ENCODE results near the gene PPP2R2D.

Gene PPP2R2D

DNA sequence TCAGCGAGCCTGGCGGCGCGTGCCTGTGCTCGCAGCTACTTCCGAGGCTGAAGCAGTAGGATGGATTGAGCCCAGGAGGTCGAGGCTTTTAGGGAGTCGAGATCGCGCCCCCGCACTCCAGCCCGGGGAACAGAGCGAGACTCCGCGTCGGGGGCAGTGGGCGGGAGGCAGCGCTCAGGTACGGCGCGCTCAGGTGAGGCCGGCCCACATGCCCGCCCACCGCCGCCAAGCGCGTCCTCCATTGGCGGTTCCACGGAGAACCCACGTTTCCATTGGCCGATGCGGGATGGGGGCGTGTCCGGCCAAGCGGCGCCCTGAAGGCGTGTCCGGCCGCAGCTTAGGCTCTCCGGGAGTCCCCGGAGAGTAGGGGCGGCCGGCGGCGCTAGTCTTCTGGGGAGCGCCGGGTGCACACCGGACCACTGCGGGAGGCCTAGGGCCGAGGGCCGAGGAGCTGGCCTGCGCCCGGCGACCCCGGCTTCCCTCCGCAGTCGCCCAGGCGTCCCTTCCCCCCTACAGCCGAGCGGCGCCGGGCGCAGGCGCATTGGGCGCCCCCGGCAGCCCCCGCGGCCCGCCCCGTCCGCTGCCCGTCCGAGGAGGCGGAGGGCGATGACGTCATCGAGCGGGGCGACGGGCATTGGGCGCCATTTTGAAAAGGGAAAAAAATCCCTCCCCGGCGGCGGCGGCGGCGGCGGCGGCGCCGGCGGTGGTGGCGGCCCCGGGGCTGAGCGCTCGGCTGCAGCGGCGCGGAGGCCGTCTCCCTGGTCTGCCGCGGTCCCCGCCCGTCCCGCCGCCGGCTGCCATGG, at the start of gene PPP2R2D:
Gene PPP2R2D, plus strand, starts transcription at position 659 of the 803 bp plus-strand sequence. Its CDS starts 141 bp downstream, at position 800.
- peak; percentile 98 for DNase-seq

DNA sequence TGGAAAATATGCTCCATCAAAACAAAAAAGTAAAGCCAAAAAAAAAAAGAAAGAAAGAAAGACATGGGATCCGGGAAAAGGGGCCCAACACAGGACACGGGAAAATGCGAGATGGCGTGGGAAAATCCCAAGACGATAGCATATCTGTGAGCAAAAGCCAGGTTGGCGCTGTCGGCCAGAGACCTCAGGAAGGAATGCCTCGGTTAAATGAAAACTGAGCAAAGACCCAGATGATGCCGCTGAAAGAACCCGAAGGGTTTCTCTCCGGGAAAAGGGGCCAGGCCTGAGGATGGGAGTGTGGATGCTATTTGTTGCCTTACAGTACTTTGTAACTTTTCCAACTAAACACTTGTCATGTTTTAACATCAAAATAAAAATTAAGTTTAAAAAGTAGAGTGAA, 49.5 kb upstream of the PPP2R2D start:
- DNase-seq: no peak

DNA sequence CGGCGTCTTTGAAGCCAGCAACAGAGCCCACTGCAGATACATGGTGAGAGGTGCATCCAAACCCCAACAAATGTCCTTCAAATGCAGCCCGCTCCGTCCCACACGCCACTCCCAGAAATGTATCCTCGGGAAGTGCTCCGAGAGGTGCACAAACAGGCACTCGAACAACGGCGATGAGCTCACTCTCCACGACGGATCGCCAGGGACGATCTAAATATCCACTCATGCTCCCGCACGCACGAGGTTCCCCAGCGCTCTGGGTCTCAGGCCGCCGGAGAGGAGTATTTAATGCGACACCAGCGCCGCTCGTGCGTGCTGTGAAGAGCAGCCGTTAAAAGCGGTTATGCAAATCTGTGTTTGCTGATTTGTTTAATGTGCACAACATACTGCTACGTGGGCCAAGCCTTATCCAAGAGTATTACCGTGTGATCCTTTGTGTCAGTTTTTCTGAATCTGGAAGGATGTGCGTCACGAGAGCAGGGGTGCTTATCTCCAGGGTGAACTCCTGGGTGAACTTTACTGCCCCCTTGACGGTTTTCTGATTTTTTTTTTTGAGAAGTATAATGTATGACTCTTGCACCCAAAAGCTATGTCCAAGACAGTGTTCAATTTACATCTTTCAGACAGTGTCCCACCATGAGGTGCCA, 48.5 kb upstream of the PPP2R2D start:
- DNase-seq: no peak

DNA sequence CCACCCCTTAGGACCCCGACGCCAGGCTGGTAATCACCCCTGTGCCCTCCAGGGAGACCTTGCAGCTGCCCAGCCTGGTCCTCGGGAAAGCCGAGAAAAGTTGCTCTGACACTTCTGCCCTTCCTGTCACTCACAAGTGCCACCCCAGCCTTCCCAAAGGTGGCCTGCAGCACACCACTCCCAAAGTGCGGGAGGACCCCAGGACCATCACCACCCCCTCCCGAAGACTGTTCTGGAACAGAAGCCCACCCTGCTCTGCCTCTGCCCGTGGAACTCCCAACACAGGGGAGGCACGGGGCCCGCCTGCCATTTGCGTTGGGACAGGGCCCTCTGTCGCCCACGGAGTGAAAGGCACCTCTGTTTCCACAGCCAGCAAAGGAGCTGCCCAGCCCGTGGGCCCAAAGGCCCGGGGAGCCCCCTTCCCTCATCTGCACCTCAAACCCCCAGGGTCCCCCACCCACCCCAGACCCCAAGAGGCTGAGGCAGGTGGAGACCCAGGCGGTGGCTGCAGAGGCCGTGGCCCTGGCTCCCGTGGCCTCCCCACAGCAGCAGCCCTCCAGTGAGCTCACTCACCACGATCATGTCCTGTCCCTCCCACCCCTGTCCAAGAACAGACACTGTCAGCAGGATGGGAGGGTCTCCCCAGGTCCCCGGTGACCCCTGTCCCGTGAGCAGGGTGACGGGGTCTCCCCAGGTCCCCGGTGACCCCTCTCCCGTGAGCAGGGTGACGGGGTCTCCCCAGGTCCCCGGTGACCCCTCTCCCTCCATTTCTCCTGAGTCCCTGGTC, 47.8 kb upstream of the PPP2R2D start:
- DNase-seq: no peak

DNA sequence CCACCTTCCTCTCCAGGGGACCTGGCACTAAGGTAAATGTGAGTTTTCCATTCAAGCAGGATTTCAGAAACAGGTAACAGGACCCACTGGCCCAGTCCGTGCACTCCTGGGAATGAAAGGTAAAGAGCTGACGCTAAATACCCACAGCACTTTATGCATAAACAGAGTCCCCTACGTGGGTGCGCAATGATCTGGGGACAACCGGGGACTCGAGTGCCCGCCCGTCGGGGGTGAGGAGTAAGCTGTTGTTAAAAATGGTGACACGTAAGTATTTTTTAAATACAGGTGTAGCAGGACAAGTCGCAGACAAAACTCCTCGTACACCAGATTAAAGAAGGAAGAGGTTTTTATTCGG, 47.2 kb upstream of the PPP2R2D start:
- DNase-seq: no peak

DNA sequence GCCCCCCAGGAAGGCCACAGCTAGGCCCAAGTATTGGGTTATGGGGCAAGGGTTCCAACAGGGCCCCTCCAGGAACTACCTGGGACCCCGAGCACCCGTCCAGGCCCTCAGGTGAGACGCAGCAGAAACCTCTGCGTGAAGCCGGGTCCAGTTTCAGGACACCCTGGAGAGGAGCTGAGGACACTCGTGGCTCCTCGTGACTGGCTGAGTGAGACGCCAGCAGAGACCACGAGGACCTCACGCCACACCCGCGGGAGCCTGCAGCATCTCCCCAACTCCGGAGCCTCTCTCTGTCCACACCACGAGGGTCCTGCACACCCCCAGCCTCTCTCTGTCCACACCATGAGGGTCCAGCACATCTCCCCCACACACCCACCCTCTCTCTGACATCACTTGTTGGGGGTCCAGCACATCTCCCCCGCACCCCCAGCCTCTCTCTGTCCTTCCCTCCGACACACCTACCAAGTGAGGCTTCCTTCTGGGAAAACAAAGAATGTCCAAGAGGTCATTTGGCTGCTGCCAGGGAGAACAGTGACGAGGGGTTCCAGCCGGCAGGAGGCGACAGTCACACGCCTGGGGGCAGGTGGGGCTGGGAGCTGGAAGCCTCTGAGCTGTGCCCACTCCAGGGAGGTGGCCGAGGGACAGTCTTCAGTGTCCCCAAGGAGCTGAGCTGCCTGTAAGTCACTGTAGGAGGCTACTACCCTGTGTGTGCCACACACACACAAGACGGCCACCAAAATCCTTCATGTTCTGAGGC, 46.1 kb upstream of the PPP2R2D start:
- DNase-seq: no peak

DNA sequence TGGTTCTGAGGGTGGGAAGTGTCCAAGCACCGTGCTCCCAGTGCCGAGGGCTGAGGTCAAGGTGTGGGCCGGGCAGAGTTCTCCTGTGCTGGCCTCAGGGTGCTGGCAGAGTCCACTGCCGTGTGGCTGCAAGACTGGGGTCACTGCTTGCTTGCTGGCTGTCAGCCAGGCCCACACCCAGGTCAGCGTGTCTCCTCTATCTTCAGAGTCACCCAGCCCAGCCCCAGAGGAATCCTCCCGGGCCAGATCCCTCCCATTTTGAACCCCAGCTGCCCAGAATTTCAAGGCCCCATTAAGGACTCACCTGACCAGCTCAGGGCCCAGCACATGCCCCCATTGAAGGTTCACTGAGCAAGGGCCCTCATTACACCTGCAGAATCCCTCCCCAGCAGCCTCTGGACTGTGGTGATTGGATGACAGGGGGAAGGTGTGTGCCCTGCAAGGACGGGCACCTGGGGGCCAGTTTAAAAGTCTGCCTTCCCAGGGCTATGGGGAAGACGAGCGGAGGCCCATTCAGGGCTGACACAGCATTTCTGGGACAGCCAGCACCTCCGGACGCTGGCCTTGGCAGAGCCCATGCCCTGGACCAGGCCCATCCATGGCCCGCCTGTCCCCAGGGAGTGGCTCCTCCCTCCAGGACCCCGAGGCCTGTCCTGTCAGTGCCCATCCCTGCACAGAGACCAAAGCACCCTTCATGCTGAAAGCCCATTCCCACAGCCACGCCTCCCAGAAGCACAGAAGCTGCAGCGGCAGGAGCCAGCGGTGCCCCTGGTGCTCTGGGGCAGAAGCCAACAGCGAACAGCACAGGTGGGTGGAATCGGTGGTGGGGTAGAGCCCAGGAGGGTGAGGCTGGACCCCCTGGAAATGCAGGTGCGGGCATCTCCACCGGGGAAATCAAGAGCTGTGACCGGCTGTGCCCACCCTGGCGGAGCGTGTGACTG, 45.1 kb upstream of the PPP2R2D start:
- no peak for DNase-seq

DNA sequence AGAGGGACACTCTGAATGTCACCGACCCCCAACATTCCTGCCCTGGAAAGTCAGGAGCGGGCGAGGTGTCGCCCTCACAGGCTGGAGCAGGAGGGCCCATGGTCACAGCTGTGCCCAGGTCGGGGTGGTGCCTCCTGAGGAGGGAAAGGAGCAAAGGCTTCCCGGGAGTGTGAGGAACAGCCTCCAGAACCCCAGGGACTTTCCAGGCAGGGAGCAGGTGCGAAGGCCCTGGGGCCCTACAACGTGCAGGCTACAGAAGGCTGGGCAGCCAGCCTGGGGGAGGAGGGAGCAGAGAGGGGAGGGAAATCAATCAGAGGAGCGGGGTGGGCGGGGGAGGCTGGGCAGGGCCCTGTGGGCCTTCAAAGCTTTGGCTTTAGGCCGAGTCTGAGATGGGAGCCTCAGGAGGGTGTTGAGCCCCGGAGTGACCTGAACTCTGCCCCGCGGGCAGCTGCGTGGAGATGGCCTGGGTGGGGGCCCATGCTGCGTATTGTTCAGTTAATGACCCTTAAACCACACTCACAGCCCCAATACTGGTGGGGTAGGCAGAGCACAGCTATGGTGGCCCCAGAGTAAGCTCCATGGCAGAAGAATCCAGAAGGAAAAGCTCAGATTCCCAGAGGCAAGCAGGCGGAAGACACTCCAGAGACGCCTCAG, 44.2 kb upstream of the PPP2R2D start:
- DNase-seq: no peak

DNA sequence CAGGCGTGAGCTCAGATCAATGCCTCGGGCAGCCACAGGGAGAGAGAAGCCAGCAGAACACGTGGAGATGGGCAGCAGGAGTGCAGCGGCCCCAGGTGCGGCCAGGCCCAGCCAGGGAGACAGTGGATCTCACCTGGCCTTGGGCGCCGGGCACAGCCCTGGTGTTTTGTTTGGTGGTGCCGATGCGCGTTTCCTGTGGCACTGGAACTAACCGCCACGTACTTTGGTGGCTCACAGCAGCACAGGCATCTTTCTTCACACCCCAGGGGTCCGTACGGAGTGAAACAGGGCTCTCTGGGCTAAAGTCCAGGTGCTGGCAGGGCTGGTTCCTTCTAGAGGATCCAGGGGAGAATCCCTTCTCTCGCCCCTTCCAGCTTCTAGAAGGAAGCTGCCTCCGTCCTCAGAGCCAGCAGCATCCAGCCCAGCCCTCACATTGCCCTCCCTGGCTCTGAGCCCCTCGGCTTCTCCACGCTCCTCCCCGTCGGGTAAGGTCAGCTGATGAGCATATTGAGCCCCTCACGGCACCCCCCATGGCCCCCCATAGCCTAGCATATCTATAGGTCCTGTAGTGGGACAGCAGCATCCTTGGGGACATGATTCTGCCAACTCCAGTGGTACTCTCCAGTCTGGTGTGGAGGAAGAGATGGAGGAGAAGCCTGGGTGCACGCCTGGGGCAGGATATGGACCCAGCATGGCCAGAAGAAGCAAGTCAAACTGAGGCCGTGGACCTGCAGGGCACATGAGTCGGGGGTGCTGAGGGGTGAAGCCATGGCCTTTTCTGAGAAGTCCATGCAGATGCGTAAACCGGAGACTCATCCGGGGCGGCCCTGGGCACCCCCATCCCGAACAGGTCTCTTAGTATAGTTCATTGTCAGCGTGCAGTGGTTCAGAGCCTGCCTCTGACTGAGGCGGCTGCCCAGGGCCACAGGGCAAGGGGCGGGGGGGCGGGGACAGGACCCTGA, 43.4 kb upstream of the PPP2R2D start:
- no peak for DNase-seq

DNA sequence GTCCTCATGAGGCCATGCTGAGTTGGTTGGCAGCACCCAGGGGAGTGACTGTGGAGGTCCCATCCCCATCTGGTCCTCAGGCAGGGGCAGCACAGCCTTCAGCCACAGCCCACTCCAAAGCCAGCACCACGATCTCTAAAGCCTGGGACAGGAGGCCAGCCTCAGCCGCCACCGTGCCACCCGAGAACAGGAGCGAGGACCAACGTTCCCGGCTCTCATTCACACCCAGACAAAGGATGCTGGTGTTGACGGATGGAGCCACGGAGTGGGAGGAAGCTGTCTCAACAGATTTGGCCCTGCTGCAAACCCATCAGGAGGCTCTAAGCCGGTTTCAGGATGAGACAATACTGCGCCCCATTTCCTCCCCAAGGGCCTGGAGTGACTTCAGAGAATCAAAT, 42.7 kb upstream of the PPP2R2D start:
- no peak for DNase-seq

DNA sequence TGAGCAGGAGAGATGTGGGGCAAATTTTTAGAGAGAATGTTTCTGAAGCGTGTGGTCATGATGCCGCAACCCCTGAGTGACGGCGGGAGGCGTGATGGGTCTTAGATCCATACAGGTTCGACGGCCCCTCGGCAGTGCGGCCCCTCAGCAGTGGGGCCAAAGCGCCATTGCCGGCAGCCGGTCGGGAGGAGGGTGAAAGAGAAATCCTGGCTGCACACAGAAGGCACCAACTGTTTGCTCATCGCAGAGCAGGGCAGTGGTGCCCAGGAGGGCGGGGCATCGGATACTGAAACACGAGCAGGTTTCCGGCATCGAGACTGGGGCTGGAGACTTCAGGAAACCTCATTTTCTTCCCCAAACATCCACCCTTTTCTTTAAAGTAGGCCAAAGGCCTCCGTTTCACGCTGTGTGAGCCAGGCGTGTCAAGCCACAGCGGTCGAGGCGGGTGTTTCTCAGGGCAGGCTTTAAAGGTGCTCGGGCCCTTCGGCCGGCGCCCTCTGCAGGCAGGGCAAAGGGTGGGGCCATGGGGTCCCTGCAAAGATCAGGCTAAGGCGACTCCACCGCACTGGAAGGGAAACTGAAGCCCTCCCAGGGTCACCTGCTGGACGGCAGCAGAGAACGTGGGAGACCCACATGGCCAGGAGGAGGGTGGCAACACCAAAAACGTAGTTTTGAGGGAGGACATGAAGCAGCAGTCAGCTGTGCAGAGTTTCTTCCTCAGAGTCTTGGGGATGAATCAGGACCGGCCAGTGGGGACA, 42.0 kb upstream of the PPP2R2D start:
- DNase-seq: no peak

DNA sequence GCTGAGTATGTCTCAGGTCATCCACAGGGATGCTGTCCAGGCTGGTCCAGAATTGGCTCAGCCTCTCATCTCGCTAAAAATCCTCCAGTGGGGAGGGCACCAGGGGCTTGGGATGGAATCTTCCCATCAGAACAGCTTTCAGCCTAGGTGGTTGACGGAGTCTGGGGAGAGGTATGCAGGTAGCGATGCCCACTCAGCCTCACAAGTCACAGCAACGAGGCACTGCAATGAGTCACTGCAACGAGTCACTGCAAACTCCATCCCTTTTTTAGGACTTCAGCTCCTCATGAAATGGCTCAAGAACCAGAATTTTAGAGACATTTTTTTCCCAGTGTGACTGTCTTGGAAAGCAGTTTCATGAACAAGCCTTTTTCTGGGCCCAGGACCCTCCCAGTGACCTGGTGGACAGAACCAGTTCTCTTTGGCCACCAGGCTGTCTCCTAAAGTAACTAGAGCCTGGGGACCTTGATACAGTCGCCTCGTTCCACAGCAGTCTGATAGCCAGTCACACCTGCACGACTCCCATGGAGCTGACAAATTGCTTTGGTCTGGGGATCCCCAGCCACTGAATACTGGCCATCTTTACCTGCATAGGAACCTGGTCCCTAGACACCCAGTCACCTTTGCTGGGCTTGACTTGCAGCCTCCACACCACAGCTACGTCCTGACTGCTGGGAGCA, 41.3 kb upstream of the PPP2R2D start:
- no peak for DNase-seq

DNA sequence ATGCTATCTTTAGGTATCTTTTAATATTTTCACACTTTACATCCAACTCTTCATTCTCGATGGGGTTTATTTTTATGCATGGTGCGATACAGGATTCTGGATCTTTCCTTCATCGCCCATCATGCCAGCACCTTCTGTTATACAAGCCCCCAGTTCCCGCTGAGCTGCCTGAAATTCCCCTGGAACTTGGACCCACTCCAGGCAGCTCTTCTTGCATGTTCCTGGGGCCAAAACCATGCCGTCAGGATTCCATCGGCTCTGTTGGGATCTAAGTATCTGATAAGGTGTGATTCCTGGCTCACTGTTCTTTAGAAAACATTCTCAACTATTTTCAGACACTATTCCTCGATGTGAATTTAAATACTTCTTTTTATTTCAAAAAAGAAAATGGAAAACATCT, 40.5 kb upstream of the PPP2R2D start:
- DNase-seq: no peak

DNA sequence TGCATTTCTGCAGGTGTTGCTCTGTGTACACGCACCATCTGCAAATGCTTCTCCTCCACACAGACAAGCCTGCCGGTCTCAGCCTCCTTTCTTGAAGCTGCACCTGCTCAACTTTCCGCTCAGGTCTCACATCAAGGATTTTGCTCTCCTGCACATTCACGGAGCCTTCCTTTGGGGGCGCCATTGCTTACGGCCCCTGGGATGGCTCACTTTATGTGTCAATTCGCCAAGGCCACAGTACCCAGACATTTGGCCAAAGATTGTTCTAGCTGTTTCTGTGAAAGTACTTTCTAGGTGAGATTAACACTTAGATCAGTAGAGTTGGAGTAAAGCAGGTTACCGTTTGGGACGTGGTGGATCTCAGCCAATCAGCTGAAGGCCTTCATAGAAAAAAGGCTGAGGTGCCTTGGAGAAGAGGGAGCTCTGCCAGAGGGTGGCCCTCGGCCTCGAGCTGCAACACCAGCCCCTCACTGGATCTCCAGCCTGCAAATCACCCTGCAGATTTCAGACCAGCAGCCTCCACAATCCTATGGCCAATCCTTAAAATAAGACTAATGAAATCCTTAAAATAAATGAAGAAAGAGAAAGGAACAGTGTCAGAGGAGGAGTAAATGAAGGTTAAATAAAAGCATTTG, 39.9 kb upstream of the PPP2R2D start:
- no peak for DNase-seq

DNA sequence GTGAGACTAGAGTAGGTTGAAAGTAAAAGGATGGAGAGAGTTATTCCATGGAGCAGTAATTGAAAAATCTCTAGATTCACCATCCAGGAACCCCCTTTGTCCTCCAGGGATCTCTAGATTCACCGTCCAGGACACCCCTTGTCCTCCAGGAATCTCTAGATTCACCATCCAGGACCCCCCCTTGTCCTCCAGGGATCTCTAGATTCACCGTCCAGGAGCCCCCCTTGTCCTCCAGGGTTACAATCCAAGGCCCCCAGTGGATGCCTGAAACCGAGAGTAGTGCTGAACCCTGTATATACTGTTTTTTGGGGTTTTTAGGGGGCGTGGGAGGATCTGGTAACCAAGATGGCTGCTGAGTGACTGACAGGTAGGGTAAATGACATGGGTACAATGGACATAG, 38.3 kb upstream of the PPP2R2D start:
- DNase-seq: no peak

DNA sequence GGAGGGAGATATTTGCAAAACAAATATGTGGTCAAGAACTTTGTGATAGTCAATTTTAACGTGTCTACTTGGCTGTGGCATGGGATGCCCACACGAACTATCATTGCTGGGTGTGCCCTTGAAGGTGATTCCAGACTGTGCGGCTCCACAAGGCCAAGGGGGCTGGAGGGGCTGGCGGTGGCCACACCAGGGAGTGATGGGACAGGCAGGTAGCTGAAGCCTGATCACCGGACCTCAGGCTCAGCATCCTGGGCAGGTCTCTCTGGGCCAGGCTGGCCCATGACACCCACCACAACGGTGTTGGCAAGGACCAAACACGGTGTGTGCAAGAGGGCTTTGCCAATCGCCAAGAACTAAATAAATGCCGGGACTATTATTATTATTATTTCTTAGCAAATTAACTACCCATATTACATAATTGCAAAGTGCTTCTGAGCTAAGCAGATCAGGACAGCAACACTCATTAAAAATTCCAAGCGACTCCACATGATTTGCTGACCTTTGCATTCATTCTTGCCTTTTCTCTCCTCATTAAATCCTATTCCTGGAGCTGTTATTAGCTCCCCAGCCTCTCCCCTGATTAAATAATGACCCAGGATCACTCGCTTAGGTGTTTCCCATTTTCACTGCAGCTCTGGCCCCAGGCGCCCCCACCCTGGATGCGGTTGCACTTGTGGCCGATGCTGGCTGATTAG, 35.4 kb upstream of the PPP2R2D start:
- no peak for DNase-seq

DNA sequence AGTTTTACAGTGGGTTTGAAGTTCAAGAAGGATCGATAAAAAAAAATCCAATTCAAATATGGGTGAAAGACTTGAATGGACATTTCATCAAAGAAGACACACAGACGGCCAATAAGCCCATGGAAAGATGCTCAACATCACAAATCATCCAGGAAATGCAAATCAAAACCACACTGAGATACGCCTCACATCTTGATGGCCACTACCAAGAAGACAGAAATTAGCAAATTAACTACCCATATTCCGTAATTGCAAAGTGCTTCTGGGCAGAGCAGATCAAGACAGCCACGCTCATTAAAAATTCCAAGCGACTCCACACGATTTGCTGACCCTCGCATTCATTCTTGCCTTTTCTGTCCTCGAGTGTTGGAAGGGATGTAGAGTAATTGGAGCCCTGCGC, 34.1 kb upstream of the PPP2R2D start:
- DNase-seq: no peak

DNA sequence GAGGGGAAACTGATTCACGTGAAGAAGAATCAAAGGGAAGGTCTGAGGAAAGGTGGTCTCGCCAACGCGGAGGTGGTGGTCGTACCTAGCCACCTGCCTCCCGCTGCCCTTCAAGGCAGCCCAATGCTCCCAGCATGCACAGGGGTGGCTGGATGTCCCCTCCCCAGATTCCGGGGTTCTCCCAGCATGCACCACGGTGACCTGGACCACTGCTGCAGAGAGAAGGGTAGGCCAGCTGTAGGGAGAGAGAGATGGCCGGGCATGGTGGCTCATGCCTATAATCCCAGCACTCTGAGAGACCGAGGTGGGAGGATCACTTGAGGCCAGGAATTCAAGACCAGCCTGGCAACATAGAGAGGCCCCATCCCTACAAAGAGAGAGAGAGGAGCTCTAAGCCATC, 32.4 kb upstream of the PPP2R2D start:
- DNase-seq: no peak
